ENCODE results near the gene CFAP210. TPM values are rescaled to one million over a fixed set of nuclear protein-coding genes. Genes with fewer than 3 reads are reported as not detected.

The CFAP210 gene, protein sequence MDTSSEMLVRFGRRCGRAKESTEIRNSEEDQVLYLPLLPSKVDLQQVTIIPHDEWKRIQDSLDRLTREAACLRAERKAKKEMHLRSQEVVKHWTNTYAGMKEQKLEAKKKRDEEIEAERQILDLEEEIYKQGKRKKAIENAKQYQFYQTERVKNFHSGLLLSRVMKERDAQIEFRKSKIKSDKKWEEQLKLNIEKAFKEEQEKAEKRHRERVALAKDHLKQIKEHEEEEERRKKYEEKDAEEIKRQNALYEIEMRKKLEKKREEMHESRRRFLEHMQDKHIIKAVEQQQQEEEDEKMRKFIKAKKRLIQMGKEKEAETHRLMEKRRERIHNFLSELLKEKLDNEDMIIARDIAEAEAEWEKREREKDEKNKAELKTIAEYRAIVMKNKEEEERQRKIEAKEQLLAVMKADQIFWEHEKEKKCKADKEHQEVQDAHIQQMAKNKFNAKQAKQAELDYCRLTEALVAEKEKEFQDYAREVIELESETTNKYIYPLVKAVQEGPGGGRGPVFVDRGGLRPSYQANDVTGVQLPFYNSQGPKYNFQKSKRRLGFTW
- not detected for total RNA-seq

DNA sequence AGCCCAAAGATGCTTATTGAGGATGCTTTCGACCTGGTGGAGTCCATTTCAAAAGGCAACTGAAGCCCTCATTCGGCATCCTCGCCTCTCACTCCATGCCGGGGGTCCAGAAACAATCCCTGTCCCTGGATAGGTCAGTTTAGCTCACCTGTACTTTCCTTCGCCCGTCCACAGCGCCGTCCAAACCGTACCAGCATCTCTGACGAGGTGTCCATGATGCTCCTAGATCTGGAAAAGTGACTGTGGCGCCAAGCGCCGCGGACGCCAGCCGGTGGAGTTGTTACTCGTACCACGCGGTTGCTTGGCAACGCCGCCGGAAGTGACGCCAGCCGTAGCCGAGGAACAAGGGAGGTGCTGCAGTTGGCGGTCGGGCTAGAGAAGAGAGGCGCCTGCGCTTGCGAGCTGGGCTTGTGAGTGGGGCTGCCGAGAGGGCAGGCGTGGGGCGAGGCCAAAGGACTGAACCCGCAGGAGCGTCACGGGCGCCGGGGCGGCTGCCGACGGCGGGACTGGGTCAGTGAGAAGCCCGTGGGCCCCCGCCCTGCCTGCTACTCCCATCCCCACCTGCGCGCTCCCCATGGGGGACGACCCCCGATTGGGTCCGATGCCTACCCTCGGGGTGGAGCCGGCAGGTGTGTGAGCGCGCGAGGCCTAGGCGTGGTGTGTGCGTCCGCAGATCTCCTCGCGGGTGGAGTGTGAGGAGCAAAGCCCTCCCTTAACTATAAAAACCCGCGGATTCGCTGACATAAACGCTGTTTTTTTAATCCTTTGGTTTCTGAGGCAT, at the start of gene CFAP210, which contains the start of gene PHOSPHO2:
TSS of gene CFAP210 (minus strand) at position 293 of the 781 bp plus-strand sequence. CDS start at position 215, 78 bp downstream.
TSS of gene PHOSPHO2 (plus strand) at position 357 of the 781 bp plus-strand sequence. CDS start 6,503 bp downstream, outside the sequence.
- peaks cover 0 to 11% (median 0%) of the 10 kb centered on the region in 3 donors for H3K36me3 ChIP-seq
- no peaks in the 10 kb centered on the region for H3K27me3 ChIP-seq
- peak within 1 kb of the TSS; percentile 86 to 90 (median 87) for H3K27ac ChIP-seq
- WGBS, 2 donors, result 0% methylated on average over 8 to 23 of the region's 63 CpGs
- H3K4me3 ChIP-seq, result peak within 1 kb of the TSS; percentile 67 to 87 (median 72)
- H3K9me3 ChIP-seq, result no peaks in the 10 kb centered on the region
- intact Hi-C loops (cut with DNase I), result no loop called here
- TF ChIP-seq POLR2A (IDR thresholded peaks at IDR 0.05), result peak in 3 of 4 donors; percentile 71 to 90 (median 81)
- TF ChIP-seq, protein P1, sequence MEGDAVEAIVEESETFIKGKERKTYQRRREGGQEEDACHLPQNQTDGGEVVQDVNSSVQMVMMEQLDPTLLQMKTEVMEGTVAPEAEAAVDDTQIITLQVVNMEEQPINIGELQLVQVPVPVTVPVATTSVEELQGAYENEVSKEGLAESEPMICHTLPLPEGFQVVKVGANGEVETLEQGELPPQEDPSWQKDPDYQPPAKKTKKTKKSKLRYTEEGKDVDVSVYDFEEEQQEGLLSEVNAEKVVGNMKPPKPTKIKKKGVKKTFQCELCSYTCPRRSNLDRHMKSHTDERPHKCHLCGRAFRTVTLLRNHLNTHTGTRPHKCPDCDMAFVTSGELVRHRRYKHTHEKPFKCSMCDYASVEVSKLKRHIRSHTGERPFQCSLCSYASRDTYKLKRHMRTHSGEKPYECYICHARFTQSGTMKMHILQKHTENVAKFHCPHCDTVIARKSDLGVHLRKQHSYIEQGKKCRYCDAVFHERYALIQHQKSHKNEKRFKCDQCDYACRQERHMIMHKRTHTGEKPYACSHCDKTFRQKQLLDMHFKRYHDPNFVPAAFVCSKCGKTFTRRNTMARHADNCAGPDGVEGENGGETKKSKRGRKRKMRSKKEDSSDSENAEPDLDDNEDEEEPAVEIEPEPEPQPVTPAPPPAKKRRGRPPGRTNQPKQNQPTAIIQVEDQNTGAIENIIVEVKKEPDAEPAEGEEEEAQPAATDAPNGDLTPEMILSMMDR (IDR thresholded peaks at IDR 0.05), result peak in 1 of 6 experiments; percentile 13
- peak; percentile 91 for DNase-seq
- H3K4me1 ChIP-seq, result peaks cover 4 to 23% (median 4%) of the 10 kb centered on the region in 3 donors

DNA sequence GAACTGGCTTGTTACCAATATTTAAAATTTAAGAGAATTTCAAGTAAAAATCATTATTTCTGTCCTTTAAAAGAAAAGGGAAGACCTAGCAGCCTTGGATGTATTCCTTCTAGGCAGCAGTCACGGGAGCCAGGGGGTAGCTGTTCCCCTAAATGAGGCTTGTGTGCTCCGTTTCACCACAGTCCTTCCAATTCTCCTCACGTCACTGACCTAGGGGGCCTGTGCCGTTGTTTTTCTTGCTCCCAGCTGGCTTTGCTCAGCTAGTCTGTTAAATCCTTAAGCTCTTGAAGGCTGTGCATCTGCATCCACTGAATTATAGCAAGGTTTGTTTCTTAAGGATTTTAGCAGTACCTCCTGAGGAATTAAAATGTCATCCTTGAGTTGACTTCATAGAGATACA, 49.3 kb upstream of the CFAP210 start:
- Histone ChIP-seq H3K9me3 (no peaks in the 10 kb centered on the region), H3K36me3 (no peaks in the 10 kb centered on the region), H3K4me1 (no peaks in the 10 kb centered on the region), H3K27me3 (no peaks in the 10 kb centered on the region), H3K27ac (no peak overlapping the region), H3K4me3 (no peak overlapping the region)
- 77 to 82% methylated on average over 4 of the region's 4 CpGs for WGBS, 2 donors
- DNase-seq, result no peak
- no peak for TF ChIP-seq POLR2A (IDR thresholded peaks at IDR 0.05)
- TF ChIP-seq, protein P1 (IDR thresholded peaks at IDR 0.05), result no peak
- intact Hi-C loops (cut with DNase I), result no loop called here

DNA sequence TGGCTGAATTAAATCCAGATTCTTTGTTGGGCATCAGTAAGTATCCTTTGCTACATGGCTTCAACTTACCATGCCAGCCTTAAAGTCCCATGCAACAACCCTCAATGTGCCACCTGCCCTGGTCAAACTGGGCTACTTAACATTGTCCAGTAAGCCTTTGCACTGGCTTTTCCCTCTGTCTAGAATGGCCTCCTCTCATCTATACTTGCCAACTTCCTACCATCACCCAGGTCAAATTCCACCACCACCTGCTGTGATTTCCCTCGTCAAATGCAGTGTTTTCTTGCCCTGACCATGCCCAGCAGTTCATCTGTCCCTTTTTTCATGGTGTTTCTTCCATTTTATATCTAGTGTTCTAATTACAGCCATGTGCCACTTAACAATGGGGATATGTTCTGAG, 45.1 kb upstream of the CFAP210 start:
- H3K27me3 ChIP-seq, result no peaks in the 10 kb centered on the region
- H3K36me3 ChIP-seq, result no peaks in the 10 kb centered on the region
- H3K27ac ChIP-seq, result no peak overlapping the region
- WGBS, 2 donors, result 86 to 92% methylated on average over 1 of the region's 1 CpG
- H3K9me3 ChIP-seq, result no peaks in the 10 kb centered on the region
- intact Hi-C loops (cut with DNase I), result no loop called here
- no peak for TF ChIP-seq POLR2A (IDR thresholded peaks at IDR 0.05)
- TF ChIP-seq, protein P1 (IDR thresholded peaks at IDR 0.05), result no peak
- no peak for DNase-seq
- peaks cover 0 to 12% (median 7%) of the 10 kb centered on the region in 3 donors for H3K4me1 ChIP-seq
- H3K4me3 ChIP-seq, result no peak overlapping the region

DNA sequence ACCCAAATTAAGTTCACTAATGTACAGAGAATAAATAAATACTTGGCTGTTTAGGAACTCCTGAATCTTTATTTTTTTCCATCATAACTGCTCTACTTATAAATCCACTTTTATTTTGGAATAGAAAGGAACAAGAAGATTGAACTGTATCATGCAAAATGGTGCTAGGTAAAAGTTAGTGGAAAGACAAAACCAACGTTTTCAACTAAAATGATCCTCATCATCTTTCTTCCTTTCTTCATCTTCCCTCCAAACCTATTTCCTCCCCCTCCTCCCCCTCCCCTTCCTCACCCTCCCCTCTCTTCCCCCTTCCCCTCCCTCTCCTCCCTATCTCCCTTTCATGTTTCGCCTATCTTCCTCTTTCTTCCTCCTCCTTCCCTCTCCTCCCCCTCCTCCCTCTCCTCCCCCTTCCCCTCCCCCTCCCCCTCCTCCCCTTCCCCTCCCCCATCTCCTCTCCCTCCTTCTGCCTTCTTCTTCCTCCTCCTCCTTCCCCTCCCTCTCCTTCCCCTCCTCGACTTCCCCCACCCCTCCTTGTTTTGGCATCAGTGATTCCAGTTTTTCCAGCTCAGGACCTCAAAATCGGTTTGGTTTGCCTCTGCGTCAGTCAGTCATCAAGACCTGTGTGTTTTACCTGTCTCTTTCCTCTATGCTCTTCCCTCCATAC, 44.5 kb upstream of the CFAP210 start:
- no peak for DNase-seq
- TF ChIP-seq, protein P1 (IDR thresholded peaks at IDR 0.05), result no peak
- no peak for TF ChIP-seq POLR2A (IDR thresholded peaks at IDR 0.05)
- H3K27me3 ChIP-seq, result peaks cover 0 to 2% (median 0%) of the 10 kb centered on the region in 4 donors
- H3K9me3 ChIP-seq, result no peaks in the 10 kb centered on the region
- H3K27ac ChIP-seq, result no peak overlapping the region
- H3K36me3 ChIP-seq, result no peaks in the 10 kb centered on the region
- intact Hi-C loops (cut with DNase I), result no loop called here
- H3K4me3 ChIP-seq, result no peak overlapping the region
- peaks cover 0 to 13% (median 7%) of the 10 kb centered on the region in 3 donors for H3K4me1 ChIP-seq
- WGBS, 2 donors, result 44 to 71% methylated on average over 3 to 4 of the region's 5 CpGs
